ENCODE results near the gene ALG3.
A peak's percentile ranks its signal among the peaks of the same experiment; 100 is the strongest.

Gene ALG3

GRCh38 chr3:184234224-184234623, 14.5 kb downstream of the ALG3 start:
- no peak overlapping the region for H3K27ac ChIP-seq
- TF ChIP-seq CTCF (IDR thresholded peaks at IDR 0.05) (no peak), ZFX (IDR thresholded peaks at IDR 0.05; ENCODE audit: borderline replicate concordance) (no peak)

GRCh38 chr3:184233127-184233843, 15.5 kb downstream of the ALG3 start:
- TF ChIP-seq CTCF (IDR thresholded peaks at IDR 0.05) = no peak
- no peak for TF ChIP-seq ZFX (IDR thresholded peaks at IDR 0.05; ENCODE audit: borderline replicate concordance)
- no peak overlapping the region for H3K27ac ChIP-seq

- peak overlapping the region; percentile 90 for H3K27ac ChIP-seq
- TF ChIP-seq ZFX (IDR thresholded peaks at IDR 0.05; ENCODE audit: borderline replicate concordance) (no peak), CTCF (IDR thresholded peaks at IDR 0.05) (no peak)
Measured at GRCh38 chr3:184231671-184232070, 17.1 kb downstream of the ALG3 start.

GRCh38 chr3:184230603-184231528, 17.9 kb downstream of the ALG3 start:
- TF ChIP-seq CTCF (IDR thresholded peaks at IDR 0.05) (no peak), ZFX (IDR thresholded peaks at IDR 0.05; ENCODE audit: borderline replicate concordance) (no peak)
- H3K27ac ChIP-seq = peak overlapping the region; percentile 90

- H3K27ac ChIP-seq = peak overlapping the region; percentile 90
- no peak for TF ChIP-seq CTCF (IDR thresholded peaks at IDR 0.05)
- no peak for TF ChIP-seq ZFX (IDR thresholded peaks at IDR 0.05; ENCODE audit: borderline replicate concordance)
Measured at GRCh38 chr3:184230081-184230602, 18.6 kb downstream of the ALG3 start.

- TF ChIP-seq ZFX (IDR thresholded peaks at IDR 0.05; ENCODE audit: borderline replicate concordance) (no peak), CTCF (IDR thresholded peaks at IDR 0.05) (peak; percentile 32)
- peak within 1 kb of the TSS; percentile 90 for H3K27ac ChIP-seq
Measured at GRCh38 chr3:184229394-184230080, 19.2 kb downstream of the ALG3 start, which contains the start of gene VWA5B2. Gene VWA5B2 (plus strand): TSS chr3:184229585. CDS start chr3:184230529, 944 bp downstream.
